Loucy (cell line): ENCODE results near the gene TLE7.

ENCODE experiments used
- EZH2phosphoT487 ChIP-seq: fragments of 200-600 bp; IDR thresholded peaks from 2 replicates; pipeline ENCODE4 v1.6.1; 2018; ENCODE audit warnings: antibody characterized with exemption, mild to moderate bottlenecking, moderate library complexity, borderline replicate concordance
- TF ChIP-seq, protein P1 (sequence below): fragments of 200-600 bp; sonication (generic); conservative IDR thresholded peaks from 2 replicates; pipeline ENCODE4 v1.5.1; 2014; ENCODE audit warnings: mild to moderate bottlenecking, antibody characterized with exemption, low read length

DNA sequence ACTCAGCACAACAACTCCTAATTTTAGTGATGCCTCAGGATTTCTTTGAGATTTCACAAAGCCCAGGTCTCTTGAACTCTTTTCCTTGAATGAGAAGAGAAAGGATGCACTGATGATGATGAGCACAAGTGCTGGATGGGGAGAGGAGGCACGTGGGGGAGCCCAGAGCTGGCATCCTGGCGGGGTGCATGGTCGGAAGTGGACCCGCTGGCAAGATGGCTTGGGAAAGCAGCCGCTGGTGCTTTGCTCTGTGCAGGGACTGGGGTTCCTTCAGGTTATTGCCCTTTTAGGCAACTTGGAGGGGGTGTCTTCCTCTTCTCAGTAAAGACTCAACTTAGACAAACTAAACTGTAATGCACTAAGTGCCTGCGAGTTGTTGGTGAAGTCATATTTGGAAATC is 61.0 kb downstream of the TLE7 start:
- TF ChIP-seq, protein P1, sequence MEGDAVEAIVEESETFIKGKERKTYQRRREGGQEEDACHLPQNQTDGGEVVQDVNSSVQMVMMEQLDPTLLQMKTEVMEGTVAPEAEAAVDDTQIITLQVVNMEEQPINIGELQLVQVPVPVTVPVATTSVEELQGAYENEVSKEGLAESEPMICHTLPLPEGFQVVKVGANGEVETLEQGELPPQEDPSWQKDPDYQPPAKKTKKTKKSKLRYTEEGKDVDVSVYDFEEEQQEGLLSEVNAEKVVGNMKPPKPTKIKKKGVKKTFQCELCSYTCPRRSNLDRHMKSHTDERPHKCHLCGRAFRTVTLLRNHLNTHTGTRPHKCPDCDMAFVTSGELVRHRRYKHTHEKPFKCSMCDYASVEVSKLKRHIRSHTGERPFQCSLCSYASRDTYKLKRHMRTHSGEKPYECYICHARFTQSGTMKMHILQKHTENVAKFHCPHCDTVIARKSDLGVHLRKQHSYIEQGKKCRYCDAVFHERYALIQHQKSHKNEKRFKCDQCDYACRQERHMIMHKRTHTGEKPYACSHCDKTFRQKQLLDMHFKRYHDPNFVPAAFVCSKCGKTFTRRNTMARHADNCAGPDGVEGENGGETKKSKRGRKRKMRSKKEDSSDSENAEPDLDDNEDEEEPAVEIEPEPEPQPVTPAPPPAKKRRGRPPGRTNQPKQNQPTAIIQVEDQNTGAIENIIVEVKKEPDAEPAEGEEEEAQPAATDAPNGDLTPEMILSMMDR, result no peak
- no peak for TF ChIP-seq EZH2phosphoT487
